SH-SY5Y (cell line): ENCODE results near the gene GAP43.

ENCODE experiments used
- GATA2 ChIP-seq: IDR thresholded peaks from 2 replicates; pipeline ENCODE4 v1.6.1; 2011; ENCODE audit warnings: mild to moderate bottlenecking, low read depth, low read length
- GATA3 ChIP-seq: IDR thresholded peaks from 2 replicates; pipeline ENCODE4 v1.6.1; 2011; ENCODE audit warnings: low read depth, mild to moderate bottlenecking, low read length, moderate library complexity

The GAP43 gene

GRCh38 chr3:115662356-115662755 lies 39.0 kb downstream of the GAP43 start:
- TF ChIP-seq GATA2 (no peak), GATA3 (no peak)

- TF ChIP-seq GATA2 = no peak
- TF ChIP-seq GATA3 = no peak
These were observed 40.1 kb downstream of the GAP43 start for GRCh38 chr3:115663414-115663813.

GRCh38 chr3:115666081-115666480 lies 42.8 kb downstream of the GAP43 start:
- TF ChIP-seq GATA3 = no peak
- TF ChIP-seq GATA2 = no peak

DNA sequence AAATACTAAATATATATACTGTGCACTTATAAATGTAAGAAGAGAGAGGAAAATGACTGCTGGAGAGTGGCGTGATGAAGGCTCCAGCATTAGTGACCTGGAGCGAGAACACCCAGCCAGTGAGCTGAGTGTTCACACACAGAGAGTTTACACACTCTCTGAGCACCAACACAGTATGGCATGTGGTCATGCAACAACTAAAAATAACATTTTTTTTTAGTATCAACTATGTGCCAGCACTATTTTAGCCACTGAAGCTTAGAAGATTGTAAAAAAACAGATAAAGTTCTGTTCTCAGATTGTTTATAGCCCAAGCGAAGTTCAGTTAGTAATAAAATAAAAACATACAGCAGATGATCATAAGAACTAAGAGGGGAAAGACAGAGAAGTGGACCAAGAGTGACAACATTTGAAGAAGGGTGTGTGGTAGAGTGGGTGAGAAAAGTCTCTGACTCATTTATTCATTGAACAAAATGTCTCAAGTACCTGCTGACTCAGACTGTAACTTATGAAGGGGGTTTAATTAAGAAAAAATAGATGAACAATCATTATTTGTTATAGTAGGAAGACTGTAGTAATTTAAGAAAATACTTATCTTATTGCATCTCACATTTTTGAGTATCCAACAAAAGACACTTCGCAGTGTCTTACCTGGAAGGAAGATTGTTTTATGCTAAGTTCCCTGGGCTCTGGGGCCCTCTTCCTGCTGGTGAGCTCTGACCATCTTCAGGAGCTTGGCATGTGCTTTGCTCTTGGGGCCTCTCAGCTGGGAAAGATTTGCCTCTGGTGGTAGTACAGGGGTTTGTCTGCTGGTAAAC lies 43.8 kb downstream of the GAP43 start:
- TF ChIP-seq GATA2 = no peak
- no peak for TF ChIP-seq GATA3

GRCh38 chr3:115667738-115668065 lies 44.4 kb downstream of the GAP43 start:
- no peak for TF ChIP-seq GATA2
- no peak for TF ChIP-seq GATA3

DNA sequence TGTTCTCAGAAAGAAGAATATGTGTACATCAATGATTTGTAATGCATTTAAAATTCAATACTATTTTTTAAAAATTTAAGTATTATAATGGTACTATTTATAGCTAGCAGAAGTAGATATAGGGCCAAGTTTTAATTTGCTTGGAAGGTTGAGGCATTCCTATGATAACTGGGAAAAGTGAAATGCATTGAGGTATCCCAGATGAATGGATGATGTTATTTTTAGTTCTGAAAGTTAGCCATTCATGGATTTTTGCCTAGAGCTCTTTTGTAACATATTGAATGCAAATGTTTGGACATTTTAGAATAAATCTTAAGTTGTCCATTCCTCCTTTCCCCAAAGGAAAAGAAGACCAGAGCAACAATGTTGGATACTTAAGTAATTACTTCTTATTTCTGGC lies 47.6 kb downstream of the GAP43 start:
- TF ChIP-seq GATA2 = no peak
- TF ChIP-seq GATA3 = no peak

- TF ChIP-seq GATA3 = no peak
- no peak for TF ChIP-seq GATA2
These were observed 48.6 kb downstream of the GAP43 start for GRCh38 chr3:115671761-115672455.

DNA sequence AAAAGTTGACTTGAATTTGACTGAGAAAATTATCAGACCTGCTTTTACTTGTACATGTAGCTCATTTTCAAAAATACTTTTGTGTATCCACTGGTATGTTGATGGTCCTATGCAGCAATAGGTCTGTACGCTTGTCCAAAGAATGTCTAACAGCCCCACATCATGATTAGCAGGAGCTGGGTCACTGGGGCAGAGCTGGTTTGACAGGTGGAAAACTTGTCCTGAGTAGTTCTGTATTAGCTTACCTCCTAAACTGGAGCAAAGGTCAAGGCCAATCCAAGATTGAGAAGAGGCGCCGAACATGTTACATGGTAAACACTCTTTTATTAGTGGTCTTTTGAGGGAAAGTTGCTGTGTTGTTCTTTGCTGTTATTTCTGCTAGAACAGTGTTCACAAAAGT lies 50.6 kb downstream of the GAP43 start:
- TF ChIP-seq GATA2 (no peak), GATA3 (no peak)

GRCh38 chr3:115676336-115676735 lies 53.0 kb downstream of the GAP43 start:
- TF ChIP-seq GATA2 = no peak
- no peak for TF ChIP-seq GATA3

DNA sequence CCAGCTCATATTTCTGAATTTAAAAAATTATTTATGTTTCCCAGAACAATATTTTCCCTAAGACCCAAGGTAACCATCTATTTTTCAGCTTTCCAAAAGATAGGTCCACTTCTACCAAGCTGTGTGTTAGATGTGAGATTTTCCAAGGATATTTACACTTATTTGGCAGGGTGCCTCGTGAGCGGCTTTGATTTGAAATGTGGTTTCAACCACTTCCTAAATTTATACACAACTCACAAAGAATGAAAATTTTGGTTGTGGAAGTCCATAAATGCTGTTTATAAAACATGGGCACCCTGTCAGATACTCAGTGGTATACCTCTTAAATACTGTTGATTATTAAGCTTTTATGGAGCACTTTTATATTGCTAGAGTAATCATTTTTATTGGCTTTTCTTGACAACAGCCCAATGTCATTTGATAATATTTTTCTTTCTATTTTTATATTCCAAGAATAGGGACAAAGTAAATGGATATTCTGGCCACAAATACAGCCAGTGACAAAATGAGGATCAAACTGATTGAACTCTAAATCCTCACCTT lies 57.6 kb downstream of the GAP43 start:
- TF ChIP-seq GATA2 (no peak), GATA3 (no peak)

DNA sequence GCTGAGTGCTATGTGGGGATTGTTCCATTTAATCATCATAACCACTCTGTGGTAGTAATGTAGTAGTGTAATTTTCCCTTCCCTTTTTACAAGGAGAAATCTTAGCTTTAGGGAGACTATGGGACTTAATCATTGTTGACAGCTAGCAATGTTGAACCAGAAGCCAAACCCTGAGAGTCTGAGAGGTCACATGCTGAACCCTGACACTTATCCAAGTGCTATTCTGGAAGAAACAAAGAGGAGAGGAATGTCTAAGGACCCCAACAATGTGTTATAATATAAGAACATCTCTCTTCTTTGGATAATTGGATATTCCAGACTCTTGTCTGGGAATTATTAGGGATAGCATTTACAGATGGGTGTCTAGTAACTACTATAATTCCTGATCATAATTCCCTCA lies 58.4 kb downstream of the GAP43 start:
- no peak for TF ChIP-seq GATA3
- TF ChIP-seq GATA2 = no peak

- TF ChIP-seq GATA2 = no peak
- no peak for TF ChIP-seq GATA3
These were observed 60.0 kb downstream of the GAP43 start for GRCh38 chr3:115683305-115683704.

DNA sequence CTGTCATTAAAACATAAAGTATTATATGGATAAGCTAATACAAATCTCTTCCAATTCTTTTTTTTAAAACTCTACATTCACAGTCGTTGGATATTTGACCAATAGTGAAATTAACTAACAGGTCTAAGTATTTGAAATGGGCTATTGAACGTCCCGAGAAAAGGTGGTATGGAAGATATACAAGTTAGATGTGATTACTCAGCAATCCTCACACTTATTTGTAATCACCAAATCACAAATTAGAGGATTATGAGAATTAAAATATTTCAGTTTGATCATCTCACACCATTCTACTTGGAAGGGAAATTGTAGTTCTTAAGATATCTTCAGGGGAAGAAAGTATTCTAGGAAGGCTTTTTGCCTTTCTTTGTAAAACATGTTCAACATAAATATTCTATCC lies 60.5 kb downstream of the GAP43 start:
- TF ChIP-seq GATA2 (no peak), GATA3 (no peak)

DNA sequence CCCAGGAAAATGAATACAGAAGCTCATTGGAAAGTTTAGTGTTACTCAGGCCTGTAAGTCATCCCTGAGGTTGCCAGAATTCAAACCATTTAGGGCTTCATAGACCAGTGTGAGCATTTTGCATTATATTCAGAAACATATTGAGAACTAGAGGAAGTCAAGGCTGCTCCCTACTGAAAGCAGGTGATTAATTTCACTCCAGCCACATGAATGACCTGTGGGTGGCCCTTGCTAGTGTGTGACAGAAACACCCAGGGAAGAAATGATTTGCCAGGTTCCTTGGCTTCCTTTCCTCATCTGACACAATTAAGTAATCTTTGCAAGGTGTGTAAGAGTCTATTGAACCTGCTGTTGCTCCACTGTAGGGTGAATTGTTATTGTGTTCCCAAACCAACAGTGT lies 61.8 kb downstream of the GAP43 start:
- TF ChIP-seq GATA3 (no peak), GATA2 (no peak)

DNA sequence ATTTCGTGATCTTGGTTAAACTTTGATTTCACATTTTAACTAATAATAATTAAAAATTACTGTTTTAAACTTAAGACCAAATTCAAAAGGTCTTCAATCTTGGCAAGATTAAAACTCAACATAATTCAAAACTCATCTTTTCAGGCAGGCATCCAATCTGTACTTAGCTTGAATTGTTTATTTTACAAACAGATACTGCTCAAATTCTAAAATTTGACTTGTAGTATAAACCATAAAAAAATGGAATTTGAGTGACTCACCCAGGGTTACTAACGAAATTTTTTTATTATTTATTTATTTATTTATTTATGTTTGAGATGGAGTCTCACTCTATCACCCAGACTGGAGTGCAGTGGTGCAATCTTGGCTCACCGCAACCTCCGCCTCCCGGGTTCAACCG lies 64.4 kb downstream of the GAP43 start:
- TF ChIP-seq GATA3 (no peak), GATA2 (no peak)
